MCF 10A (cell line): ENCODE results near the gene RWDD2A. TPM values are rescaled to one million over a fixed set of nuclear protein-coding genes. Genes with fewer than 3 reads are reported as not detected.

Source experiments
- BruUV-seq: library from RNA; stranded (reverse); fragments of 400-500 nt; replicated peaks from 2 replicates; lab custom pipeline; 2021; lab: Mats Ljungman, UMichigan
- CTCF ChIA-PET: fragments of 300-600 bp; sonication (Branson Sonifier 250); formaldehyde crosslinking; extraction: SDS; loops from one replicate; lab custom pipeline; 2021; ENCODE audit warnings: antibody characterized with exemption, inconsistent platforms; lab: Yijun Ruan, JAX
- POLR2A ChIA-PET: fragments of 300-600, 350-650 bp; sonication (Branson Sonifier 250); formaldehyde crosslinking; extraction: SDS; loops from one replicate; lab custom pipeline; 2020; ENCODE audit warnings: antibody characterized with exemption, inconsistent platforms; lab: Yijun Ruan, JAX
- DNase-seq: peaks from one replicate; pipeline ENCODE4 v3.0.0-alpha.2; 2018; ENCODE audit not compliant: unreplicated experiment
- H3K27ac Mint-ChIP-seq: one replicate; pipeline ENCODE4 v1.8.0; 2022; ENCODE audit warnings: mild to moderate bottlenecking, low read depth, mixed read lengths; ENCODE audit not compliant: unreplicated experiment
- H3K27me3 Mint-ChIP-seq: one replicate; pipeline ENCODE4 v1.8.0; 2022; ENCODE audit warnings: mixed read lengths; ENCODE audit not compliant: insufficient read depth, unreplicated experiment
- H3K36me3 Mint-ChIP-seq: one replicate; pipeline ENCODE4 v1.8.0; 2022; ENCODE audit warnings: mild to moderate bottlenecking, moderate library complexity, mixed read lengths; ENCODE audit not compliant: insufficient read depth, unreplicated experiment
- H3K4me1 Mint-ChIP-seq: one replicate; pipeline ENCODE4 v1.8.0; 2022; ENCODE audit warnings: mixed read lengths; ENCODE audit not compliant: insufficient read depth, unreplicated experiment
- H3K4me3 Mint-ChIP-seq: one replicate; pipeline ENCODE4 v1.8.0; 2022; ENCODE audit warnings: mild to moderate bottlenecking, moderate library complexity, mixed read lengths; ENCODE audit not compliant: unreplicated experiment
- H3K9me3 Mint-ChIP-seq: one replicate; pipeline ENCODE4 v1.8.0; 2022; ENCODE audit warnings: mixed read lengths; ENCODE audit not compliant: unreplicated experiment
- CTCF ChIP-seq: fragments of 200-600 bp; IDR thresholded peaks from one replicate; pipeline ENCODE4 v1.8.0; 2022; ENCODE audit warnings: antibody characterized with exemption, mild to moderate bottlenecking; ENCODE audit not compliant: unreplicated experiment
- intact Hi-C: fragments of 100-400 bp; cut with micrococcal nuclease; formaldehyde crosslinking; loops from 2 replicates; pipeline ENCODE4 v1.14.1; 2022
- total RNA-seq: library from RNA; stranded (reverse); gene quantifications from 2 replicates; pipeline ENCODE4 v1.2.3, GENCODE V29; 2022

RWDD2A gene
- total RNA-seq, 1 experiment from 2014 or later: 6.5 TPM

- Mint-ChIP-seq H3K27me3 (no peaks in the 10 kb centered on the region), H3K27ac (no peak overlapping the region), H3K4me3 (no peak overlapping the region), H3K4me1 (no peaks in the 10 kb centered on the region), H3K9me3 (no peaks in the 10 kb centered on the region), H3K36me3 (peaks cover 6% of the 10 kb centered on the region)
- no peak for DNase-seq
- no TSS peak for BruUV-seq
- ChIA-PET CTCF (interaction anchor here (0.5 to 12.8 kb wide), 6 partner anchors 150 to 295 kb away, joined by 3 to 397 read pairs (median 12); partner anchors contain the start of genes DOP1A, PRSS35 and UBE3D), POLR2A (no interaction called here)
- no peak for TF ChIP-seq CTCF
- intact Hi-C loops: loop anchor here (10.0 kb wide), 1 partner anchor 964 kb away; no protein-coding TSS in a partner anchor
Observed at GRCh38 chr6:83218646-83219045, 25.5 kb downstream of the RWDD2A start.

GRCh38 chr6:83220121-83220520, 27.0 kb downstream of the RWDD2A start:
- H3K27ac Mint-ChIP-seq: no peak overlapping the region
- H3K4me1 Mint-ChIP-seq: no peaks in the 10 kb centered on the region
- DNase-seq: no peak
- H3K4me3 Mint-ChIP-seq: no peak overlapping the region
- no peaks in the 10 kb centered on the region for H3K9me3 Mint-ChIP-seq
- ChIA-PET CTCF (interaction anchor here (0.6 to 12.8 kb wide), 9 partner anchors 11 to 371 kb away, joined by 3 to 397 read pairs (median 5); partner anchors contain the start of genes DOP1A, PRSS35 and UBE3D), POLR2A (no interaction called here)
- no TSS peak for BruUV-seq
- peaks cover 6% of the 10 kb centered on the region for H3K36me3 Mint-ChIP-seq
- intact Hi-C loops: no loop called here
- no peaks in the 10 kb centered on the region for H3K27me3 Mint-ChIP-seq
- no peak for TF ChIP-seq CTCF

DNA sequence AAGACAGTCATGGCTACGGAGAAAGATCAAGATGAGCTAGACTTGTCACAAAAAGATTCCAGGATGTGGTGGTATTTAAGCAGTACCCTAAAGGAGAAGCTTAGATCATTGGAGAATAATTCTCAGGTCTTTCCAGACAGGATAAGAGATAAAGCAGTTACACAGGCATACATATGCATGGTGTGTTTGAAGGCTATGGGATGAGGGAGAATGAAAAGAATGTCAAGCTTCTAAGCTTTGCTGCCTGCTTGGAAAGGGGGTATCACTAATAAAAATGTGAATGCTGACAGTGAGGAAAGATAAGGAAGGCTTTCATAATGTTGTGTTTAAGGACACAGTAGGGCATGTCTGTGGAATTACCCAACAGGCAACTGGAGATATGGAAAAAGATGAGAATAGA, 28.1 kb downstream of the RWDD2A start:
- H3K27me3 Mint-ChIP-seq: no peaks in the 10 kb centered on the region
- BruUV-seq: no TSS peak
- ChIA-PET POLR2A (interaction anchor here (0.6 to 0.9 kb wide), 3 partner anchors 142 to 947 kb away, joined by 3 to 5 read pairs (median 3); no protein-coding TSS in a partner anchor), CTCF (interaction anchor here (0.5 to 12.8 kb wide), 40 partner anchors 9 to 988 kb away, joined by 3 to 397 read pairs (median 4); partner anchors contain the start of genes DOP1A, PRSS35 and UBE3D)
- intact Hi-C loops: no loop called here
- peaks cover 6% of the 10 kb centered on the region for H3K36me3 Mint-ChIP-seq
- no peaks in the 10 kb centered on the region for H3K4me1 Mint-ChIP-seq
- H3K4me3 Mint-ChIP-seq: no peak overlapping the region
- H3K27ac Mint-ChIP-seq: no peak overlapping the region
- no peak for TF ChIP-seq CTCF
- no peaks in the 10 kb centered on the region for H3K9me3 Mint-ChIP-seq
- DNase-seq: no peak

DNA sequence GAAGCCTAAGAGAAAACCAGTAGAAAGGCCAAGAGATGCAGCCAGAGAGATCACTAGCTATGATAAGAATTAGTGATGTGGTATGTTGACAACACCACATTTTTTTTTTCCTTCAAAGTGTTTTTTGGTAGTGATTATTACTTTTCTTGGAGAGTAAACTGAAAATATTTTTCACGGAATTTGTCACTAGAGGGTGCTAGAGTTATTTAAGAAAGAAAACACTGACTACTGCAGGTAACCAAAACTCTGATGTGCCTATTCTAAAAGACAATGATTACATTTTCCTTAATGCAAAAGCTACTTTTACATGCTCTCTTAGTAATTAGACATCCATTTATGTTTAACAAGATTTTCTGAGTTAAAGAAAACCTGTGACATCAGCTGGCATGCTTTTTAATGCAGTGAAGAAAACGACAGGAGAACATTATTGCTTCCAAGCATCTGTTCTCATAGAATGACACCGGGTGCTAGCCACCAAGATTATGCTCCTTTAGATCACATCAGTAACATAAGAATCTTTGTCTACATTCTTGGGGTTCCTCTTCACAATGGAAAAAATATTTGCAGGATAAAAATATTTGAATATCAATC, 28.8 kb downstream of the RWDD2A start:
- POLR2A ChIA-PET: interaction anchor here (0.6 to 1.4 kb wide), 7 partner anchors 143 to 948 kb away, joined by 3 to 8 read pairs (median 3); partner anchors contain the start of gene PRSS35

More for the DNA sequence above, 28.8 kb downstream of the RWDD2A start:
- CTCF ChIA-PET: interaction anchor here (0.6 to 12.8 kb wide), 55 partner anchors 8 to 1000 kb away, joined by 3 to 397 read pairs (median 4); partner anchors contain the start of genes DOP1A, PRSS35 and UBE3D
- Mint-ChIP-seq H3K9me3 (no peaks in the 10 kb centered on the region), H3K27me3 (no peaks in the 10 kb centered on the region), H3K4me1 (no peaks in the 10 kb centered on the region), H3K27ac (no peak overlapping the region), H3K4me3 (no peak overlapping the region), H3K36me3 (peaks cover 6% of the 10 kb centered on the region)
- peak; percentile 39 for TF ChIP-seq CTCF
- peak; percentile 41 for DNase-seq
- intact Hi-C loops: loop anchor here (1.0 to 2.0 kb wide), 3 partner anchors 196 to 371 kb away; no protein-coding TSS in a partner anchor
- no TSS peak for BruUV-seq
